Measurements from ENCODE around the gene KBTBD8.

DNA sequence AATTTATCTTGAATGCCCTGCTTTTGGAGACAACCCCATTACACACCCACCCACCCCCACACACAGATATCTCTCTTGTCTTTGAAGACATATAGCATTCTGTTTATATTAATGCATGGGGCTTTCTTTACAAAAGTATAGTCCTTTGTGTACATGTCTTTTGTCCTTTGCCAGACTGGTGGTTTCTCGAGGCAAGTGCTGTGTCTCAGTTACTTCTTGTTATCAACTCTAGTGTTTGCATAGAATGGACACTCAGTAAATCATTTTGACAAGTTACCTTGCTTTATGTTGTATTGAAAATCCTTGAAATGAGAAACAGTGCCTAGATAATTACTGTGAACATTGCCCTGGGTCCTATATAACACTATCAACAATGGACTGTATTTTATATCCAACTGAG is 33.9 kb downstream of the KBTBD8 start:
- TF ChIP-seq, protein P1, sequence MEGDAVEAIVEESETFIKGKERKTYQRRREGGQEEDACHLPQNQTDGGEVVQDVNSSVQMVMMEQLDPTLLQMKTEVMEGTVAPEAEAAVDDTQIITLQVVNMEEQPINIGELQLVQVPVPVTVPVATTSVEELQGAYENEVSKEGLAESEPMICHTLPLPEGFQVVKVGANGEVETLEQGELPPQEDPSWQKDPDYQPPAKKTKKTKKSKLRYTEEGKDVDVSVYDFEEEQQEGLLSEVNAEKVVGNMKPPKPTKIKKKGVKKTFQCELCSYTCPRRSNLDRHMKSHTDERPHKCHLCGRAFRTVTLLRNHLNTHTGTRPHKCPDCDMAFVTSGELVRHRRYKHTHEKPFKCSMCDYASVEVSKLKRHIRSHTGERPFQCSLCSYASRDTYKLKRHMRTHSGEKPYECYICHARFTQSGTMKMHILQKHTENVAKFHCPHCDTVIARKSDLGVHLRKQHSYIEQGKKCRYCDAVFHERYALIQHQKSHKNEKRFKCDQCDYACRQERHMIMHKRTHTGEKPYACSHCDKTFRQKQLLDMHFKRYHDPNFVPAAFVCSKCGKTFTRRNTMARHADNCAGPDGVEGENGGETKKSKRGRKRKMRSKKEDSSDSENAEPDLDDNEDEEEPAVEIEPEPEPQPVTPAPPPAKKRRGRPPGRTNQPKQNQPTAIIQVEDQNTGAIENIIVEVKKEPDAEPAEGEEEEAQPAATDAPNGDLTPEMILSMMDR (IDR thresholded peaks at IDR 0.05; ENCODE audit: borderline replicate concordance, extremely low read depth, low read length, poor library complexity, severe bottlenecking) = no peak
- no peak for TF ChIP-seq EZH2 (IDR thresholded peaks at IDR 0.05; ENCODE audit: borderline replicate concordance, low read depth, low read length, severe bottlenecking)
